ENCODE results near the gene RBM43. TPM values are rescaled to one million over a fixed set of nuclear protein-coding genes. Genes with fewer than 3 reads are reported as not detected.

The RBM43 gene
- total RNA-seq, 3 donors from 2014 or later: 4.1 to 7.5 (median 5.0) TPM

- no peak for TF ChIP-seq CTCF (IDR thresholded peaks at IDR 0.05)
- DNase-seq (peak in 1 of 3 donors; percentile 39), ATAC-seq (peak; percentile 6)
- H3K9me3 ChIP-seq: no peaks in the 10 kb centered on the region
- peak overlapping the region; percentile 67 for H3K4me3 ChIP-seq
- peaks cover 6% of the 10 kb centered on the region for H3K4me1 ChIP-seq (ENCODE audit: low read depth)
- intact Hi-C loops (cut with DNase I, micrococcal nuclease): no loop called here
- no peaks in the 10 kb centered on the region for H3K36me3 ChIP-seq (ENCODE audit: low read depth)
Observed at GRCh38 chr2:151289972-151290866, 28.6 kb upstream of the RBM43 start.

DNA sequence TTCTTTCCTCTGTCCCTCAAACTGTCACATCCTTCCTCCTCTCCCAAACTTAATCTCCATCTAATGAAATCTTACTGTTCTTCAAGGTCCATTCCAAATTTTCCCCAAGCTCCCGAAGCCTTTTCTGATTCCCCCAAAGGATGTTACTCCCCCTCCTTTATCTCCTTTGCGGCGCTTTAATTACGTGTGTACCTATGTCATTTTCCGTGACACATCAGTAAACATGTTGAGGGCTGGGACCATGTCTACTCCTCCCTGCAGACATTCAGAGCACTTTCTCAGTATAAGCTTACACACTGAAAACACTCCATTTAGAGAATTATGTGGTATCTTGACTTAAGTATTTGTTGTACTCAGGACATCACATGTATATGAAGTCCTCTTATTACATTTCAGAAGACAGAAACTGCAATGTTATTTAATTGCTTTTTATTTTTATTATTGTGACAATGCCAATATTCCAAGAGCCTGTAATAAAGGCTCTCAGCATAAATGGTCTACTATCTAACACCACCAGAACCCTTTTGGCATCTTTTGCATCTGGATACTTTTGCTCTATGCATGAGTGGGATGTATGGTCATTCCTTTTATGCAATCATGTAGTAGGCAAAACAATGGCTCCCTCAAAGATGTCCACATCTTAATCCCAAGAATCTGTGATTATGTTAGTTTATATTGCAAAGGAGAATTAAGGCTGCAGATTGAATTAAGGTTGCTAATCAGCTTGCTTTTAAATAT is 26.0 kb upstream of the RBM43 start:
- H3K4me3 ChIP-seq: no peak overlapping the region
- intact Hi-C loops (cut with DNase I, micrococcal nuclease): no loop called here
- ATAC-seq: no peak

DNA sequence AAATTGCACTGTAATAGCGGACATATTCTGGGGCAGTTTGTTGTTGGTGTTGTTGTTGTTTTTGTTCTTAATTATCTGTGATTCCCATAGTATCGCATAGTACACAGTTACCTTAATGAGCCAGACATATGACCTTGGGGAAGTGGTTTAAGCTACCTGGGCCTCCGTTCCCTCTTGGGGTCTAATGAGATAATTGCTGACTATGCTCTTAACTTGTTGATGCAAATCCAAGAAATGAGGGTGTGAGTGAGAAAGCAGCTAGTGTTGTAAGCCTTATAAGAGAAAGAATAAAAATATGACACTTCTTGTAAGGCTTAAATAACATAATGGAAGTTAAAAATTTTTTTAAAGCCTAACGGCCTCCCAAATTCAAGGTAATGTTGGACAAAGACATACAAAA is 20.7 kb upstream of the RBM43 start:
- no peak for DNase-seq
- H3K36me3 ChIP-seq (ENCODE audit: low read depth): no peaks in the 10 kb centered on the region

More for the DNA sequence above, 26.0 kb upstream of the RBM43 start:
- peaks cover 6% of the 10 kb centered on the region for H3K4me1 ChIP-seq (ENCODE audit: low read depth)
- H3K36me3 ChIP-seq (ENCODE audit: low read depth): no peaks in the 10 kb centered on the region
- no peak for TF ChIP-seq CTCF (IDR thresholded peaks at IDR 0.05)
- DNase-seq: no peak
- H3K9me3 ChIP-seq: no peaks in the 10 kb centered on the region

GRCh38 chr2:151280271-151280670 is 18.6 kb upstream of the RBM43 start:
- DNase-seq: no peak
- H3K4me1 ChIP-seq (ENCODE audit: low read depth): no peaks in the 10 kb centered on the region
- no peaks in the 10 kb centered on the region for H3K36me3 ChIP-seq (ENCODE audit: low read depth)
- no peak for ATAC-seq
- intact Hi-C loops (cut with DNase I, micrococcal nuclease): no loop called here
- no peaks in the 10 kb centered on the region for H3K9me3 ChIP-seq
- H3K4me3 ChIP-seq: no peak overlapping the region
- TF ChIP-seq CTCF (IDR thresholded peaks at IDR 0.05): no peak

More for the DNA sequence above, 20.7 kb upstream of the RBM43 start:
- no peaks in the 10 kb centered on the region for H3K9me3 ChIP-seq
- no peak overlapping the region for H3K4me3 ChIP-seq
- no peak for ATAC-seq
- no peak for TF ChIP-seq CTCF (IDR thresholded peaks at IDR 0.05)
- no peaks in the 10 kb centered on the region for H3K4me1 ChIP-seq (ENCODE audit: low read depth)
- intact Hi-C loops (cut with DNase I, micrococcal nuclease): no loop called here

DNA sequence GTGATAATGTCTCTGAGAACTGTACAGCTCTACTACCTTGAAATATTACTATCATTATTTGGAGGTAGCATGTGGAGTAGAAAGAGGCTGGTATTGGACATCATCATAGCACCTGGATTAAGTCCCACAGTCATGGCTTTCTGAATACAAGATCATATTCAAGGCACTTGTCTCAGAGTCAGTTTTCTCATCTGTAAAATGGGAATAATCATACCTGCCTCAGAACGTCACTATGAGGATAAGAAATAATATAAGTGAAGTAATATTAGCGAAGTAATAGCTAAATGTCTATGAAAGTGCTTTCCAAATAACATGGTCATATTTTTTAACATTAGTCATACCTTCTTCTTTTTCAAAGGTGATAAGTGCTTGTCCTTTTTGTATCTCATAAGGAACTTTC is 16.8 kb upstream of the RBM43 start:
- no peak for DNase-seq
- Histone ChIP-seq H3K9me3 (no peaks in the 10 kb centered on the region), H3K4me1 (ENCODE audit: low read depth) (no peaks in the 10 kb centered on the region), H3K4me3 (no peak overlapping the region), H3K36me3 (ENCODE audit: low read depth) (no peaks in the 10 kb centered on the region)
- TF ChIP-seq CTCF (IDR thresholded peaks at IDR 0.05): no peak
- intact Hi-C loops (cut with DNase I, micrococcal nuclease): no loop called here
- no peak for ATAC-seq
